GM23248 (cell line): ENCODE measurements around the gene ARHGDIG.
"Not testable (repeated sequence)": the region's sequence is repeated elsewhere in the genome, so short reads cannot be mapped to it uniquely, and the experiment has no call there.

Experiments
- EZH2 ChIP-seq: fragments of 200-600 bp; sonication (generic); IDR thresholded peaks from 2 replicates; pipeline ENCODE4 v1.6.1; 2018; ENCODE audit warnings: antibody characterized with exemption, mild to moderate bottlenecking; ENCODE audit not compliant: insufficient read depth, poor library complexity, severe bottlenecking
- EZH2phosphoT487 ChIP-seq: fragments of 200-600 bp; sonication (generic); IDR thresholded peaks from 2 replicates; pipeline ENCODE4 v1.6.1; 2018; ENCODE audit warnings: antibody characterized with exemption, moderate library complexity, mild to moderate bottlenecking, low read depth; ENCODE audit not compliant: insufficient read depth

DNA sequence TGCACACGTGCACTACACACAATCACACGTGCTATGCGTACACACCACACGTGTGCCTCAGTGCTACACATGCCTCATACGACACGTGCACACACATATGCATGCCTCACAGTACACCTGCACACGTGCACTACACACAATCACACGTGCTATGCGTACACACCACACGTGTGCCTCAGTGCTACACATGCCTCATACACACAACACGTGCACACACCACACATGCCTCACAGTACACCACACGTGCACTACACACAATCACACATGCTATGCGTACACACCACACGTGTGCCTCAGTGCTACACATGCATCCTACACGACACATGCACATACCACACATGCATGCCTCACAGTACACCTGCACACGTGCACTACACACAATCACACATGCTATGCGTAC lies 12.8 kb upstream of the ARHGDIG start:
- not testable (repeated sequence) for TF ChIP-seq EZH2phosphoT487, EZH2
